Stimulated activated CD8-positive, alpha-beta memory T cell treated with anti-CD3 and anti-CD28 coated beads, Interleukin-7, amount 100 ng/mL, for 4 hours (primary cell): ENCODE measurements around the gene KCP.

Experiments used
- DNase-seq, 2 donors: peaks; one replicate each; pipeline ENCODE4 v3.0.0-alpha.2; 2020; ENCODE audit warnings: low read depth in 2 of 2

Gene KCP

GRCh38 chr7:128858380-128859231 lies 51.9 kb downstream of the KCP start:
- no peak for DNase-seq

- no peak for DNase-seq
Measured at GRCh38 chr7:128856001-128856718, 54.3 kb downstream of the KCP start.

DNA sequence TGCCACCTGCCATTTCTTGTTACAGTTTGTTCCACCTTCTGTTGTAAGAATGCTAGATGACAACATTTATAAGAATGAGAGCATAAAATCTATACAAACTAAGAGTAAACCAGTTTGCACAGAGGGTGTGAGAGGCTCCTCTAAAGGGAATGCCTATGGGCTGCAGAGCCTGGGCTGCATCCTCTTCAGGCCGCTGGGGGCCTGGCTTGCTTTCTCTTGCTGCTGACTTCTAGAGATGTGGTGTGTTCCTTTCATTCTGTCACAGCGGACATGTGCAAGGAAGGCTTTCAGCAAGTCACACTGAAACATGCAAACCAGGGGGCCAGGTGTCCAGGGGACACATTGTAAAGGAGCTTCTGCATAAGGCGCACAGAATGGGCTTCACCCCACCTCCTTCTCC lies 55.0 kb downstream of the KCP start:
- DNase-seq, result no peak

- no peak for DNase-seq
Measured at GRCh38 chr7:128854396-128854795, 56.1 kb downstream of the KCP start.

DNA sequence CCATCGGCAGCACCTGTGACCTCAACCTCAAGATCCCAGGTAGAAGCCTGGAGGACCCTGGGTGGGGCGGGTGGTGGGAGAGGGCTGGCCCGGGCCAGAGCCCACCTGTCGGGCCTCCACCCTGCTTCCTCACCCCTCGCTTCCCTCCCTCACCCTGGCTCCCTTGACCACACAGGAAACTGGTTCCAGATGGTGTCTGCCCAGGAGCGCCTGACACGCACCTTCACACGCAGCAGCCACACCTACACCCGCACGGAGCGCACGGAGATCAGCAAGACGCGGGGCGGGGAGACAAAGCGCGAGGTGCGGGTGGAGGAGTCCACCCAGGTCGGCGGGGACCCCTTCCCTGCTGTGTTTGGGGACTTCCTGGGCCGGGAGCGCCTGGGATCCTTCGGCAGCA lies 56.7 kb downstream of the KCP start:
- no peak for DNase-seq

DNA sequence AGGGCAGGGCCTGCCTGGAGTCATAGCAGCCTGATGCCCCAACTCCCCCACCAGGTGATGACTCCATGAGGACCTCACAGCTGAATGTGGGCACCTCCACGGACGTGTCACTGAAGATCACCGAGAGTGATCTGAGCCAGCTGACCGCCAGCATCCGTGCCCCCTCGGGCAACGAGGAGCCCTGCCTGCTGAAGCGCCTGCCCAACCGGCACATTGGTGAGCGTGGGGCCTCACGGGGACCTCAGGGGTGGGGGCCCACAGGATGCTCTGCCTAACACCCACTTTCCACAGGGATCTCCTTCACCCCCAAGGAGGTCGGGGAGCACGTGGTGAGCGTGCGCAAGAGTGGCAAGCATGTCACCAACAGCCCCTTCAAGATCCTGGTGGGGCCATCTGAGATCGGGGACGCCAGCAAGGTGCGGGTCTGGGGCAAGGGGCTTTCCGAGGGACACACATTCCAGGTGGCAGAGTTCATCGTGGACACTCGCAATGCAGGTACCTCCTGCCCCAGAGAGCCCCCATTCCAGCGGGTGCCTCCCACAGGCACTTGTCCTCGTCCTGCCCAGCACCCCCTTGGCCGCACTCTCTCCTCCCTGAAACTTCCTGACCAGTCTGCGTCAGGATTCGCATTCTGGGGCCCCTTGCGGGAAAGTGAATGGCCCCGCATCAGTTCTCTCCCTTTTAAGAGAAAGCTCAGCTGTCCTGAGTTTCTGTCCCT lies 57.8 kb downstream of the KCP start:
- DNase-seq, result no peak

DNA sequence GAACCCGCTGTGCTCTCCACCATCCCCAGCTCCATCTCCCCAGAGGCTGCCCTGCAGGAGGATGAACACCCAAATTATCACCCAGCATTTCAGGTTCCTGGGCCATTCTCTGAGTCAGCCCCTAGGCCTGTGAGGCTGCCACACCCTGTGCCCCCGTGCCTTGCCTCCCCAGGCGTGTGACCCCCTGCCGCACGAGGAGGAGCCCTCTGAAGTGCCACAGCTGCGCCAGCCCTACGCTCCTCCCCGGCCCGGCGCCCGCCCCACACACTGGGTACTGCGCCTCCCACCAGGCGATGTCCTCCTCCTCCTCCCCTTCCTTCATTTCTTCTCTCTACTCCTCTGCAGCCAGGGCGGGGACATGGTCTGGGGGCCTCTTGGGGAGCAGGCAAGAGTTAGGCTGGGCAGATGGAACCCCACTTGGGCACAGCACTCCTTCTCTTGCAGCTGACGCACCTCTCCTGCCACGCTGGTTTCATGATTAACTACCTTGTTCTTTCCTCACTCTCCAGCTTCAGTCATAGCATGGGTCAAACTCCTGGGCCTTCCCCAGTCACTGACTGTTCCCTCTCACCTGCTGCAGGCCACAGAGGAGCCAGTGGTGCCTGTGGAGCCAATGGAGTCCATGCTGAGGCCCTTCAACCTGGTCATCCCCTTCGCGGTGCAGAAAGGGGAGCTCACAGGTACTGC lies 60.6 kb downstream of the KCP start:
- no peak for DNase-seq

DNA sequence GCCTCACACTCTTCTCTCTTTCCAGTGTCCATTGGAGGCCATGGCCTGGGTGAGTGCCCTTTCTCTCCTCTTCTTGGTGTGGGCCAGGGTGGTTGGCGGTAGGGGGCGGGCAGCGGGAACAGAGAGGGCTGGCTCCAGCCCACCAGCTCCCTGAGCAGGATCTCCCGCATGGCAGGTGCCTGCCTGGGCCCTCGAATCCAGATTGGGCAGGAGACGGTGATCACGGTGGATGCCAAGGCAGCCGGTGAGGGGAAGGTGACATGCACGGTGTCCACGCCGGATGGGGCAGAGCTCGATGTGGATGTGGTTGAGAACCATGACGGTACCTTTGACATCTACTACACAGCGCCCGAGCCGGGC lies 61.4 kb downstream of the KCP start:
- DNase-seq, result no peak

GRCh38 chr7:128848289-128849155 lies 62.0 kb downstream of the KCP start:
- no peak for DNase-seq

DNA sequence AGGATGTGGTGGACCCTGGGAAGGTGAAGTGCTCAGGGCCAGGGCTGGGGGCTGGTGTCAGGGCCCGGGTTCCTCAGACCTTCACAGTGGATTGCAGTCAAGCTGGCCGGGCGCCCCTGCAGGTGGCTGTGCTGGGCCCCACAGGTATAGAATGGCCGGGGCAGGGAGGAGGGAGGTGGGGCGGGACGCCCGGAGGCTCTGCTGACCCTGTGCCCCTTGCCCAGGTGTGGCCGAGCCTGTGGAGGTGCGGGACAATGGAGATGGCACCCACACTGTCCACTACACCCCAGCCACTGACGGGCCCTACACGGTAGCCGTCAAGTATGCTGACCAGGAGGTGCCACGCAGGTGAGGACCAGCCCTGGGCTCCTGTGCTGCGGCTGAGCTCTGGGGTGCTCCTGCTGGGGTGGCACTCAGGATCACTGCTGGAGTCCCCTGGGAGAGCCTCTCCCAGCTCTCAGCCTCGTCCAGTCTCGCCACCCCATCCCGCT lies 62.7 kb downstream of the KCP start:
- DNase-seq, result no peak

DNA sequence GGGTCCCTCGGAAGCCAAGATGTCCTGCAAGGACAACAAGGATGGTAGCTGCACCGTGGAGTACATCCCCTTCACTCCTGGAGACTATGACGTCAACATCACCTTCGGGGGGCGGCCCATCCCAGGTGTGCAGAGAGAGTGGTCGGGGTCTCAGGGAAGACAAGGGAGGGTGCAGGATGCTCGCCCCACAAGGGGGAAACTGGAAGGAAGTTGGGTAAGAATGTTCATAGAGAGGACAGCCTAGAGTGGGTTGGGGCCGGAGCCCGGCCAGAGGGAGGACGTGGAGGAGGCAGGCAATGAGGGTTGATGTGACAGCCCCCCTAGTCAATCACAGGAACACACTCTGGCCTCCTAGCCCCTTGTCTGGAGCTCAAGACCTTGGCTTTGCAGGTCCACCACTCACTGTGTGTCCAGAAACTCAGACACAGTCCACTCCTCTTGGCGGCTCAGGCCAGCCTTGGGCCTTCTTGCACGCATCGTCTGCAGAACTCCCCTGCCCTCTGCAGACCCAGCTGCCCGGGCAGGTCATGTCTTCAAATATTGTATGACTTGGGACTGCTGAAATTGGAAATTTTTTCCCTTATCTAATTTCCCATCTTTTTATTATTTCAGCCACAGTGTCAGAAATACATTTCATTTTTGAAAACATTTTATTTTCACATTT lies 63.6 kb downstream of the KCP start:
- DNase-seq, result no peak

- no peak for DNase-seq
Measured at GRCh38 chr7:128845987-128846386, 64.5 kb downstream of the KCP start.

GRCh38 chr7:128845475-128845874 lies 65.0 kb downstream of the KCP start:
- no peak for DNase-seq

DNA sequence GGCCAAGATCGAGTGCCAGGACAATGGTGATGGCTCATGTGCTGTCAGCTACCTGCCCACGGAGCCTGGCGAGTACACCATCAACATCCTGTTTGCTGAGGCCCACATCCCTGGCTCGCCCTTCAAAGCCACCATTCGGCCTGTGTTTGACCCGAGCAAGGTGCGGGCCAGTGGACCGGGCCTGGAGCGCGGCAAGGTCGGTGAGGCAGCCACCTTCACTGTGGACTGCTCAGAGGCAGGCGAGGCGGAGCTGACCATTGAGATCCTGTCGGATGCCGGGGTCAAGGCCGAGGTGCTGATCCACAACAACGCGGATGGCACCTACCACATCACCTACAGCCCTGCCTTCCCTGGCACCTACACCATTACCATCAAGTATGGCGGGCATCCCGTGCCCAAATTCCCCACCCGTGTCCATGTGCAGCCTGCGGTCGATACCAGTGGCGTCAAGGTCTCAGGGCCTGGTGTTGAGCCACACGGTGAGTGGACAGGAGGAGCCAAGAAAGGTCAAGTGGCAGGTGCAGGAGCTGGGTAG lies 65.7 kb downstream of the KCP start:
- DNase-seq, result no peak

DNA sequence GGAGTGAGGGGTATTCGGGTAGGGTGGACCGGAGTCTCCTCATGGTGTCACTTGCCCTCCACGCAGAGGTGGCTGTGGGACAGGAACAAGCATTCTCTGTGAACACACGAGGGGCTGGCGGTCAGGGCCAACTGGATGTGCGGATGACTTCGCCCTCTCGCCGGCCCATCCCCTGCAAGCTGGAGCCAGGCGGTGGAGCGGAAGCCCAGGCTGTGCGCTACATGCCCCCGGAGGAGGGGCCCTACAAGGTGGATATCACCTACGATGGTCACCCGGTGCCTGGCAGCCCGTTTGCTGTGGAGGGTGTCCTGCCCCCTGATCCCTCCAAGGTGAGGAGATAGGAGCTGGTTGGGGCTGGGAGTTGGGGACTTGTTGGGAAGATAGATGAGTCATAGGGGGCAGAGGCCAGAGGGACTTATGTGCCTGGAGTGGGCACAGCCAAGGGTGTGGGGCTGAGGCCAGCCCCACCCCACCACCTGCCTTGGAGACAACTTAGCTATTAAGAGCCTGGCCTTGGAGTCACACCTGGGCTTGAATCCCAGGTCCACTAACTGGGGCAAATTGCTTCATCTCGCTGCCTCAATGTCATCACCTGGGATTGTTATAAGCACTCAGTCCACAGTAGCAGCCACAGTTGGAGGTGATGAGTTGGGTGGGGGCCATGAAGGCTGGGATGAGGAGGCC lies 66.4 kb downstream of the KCP start:
- no peak for DNase-seq

DNA sequence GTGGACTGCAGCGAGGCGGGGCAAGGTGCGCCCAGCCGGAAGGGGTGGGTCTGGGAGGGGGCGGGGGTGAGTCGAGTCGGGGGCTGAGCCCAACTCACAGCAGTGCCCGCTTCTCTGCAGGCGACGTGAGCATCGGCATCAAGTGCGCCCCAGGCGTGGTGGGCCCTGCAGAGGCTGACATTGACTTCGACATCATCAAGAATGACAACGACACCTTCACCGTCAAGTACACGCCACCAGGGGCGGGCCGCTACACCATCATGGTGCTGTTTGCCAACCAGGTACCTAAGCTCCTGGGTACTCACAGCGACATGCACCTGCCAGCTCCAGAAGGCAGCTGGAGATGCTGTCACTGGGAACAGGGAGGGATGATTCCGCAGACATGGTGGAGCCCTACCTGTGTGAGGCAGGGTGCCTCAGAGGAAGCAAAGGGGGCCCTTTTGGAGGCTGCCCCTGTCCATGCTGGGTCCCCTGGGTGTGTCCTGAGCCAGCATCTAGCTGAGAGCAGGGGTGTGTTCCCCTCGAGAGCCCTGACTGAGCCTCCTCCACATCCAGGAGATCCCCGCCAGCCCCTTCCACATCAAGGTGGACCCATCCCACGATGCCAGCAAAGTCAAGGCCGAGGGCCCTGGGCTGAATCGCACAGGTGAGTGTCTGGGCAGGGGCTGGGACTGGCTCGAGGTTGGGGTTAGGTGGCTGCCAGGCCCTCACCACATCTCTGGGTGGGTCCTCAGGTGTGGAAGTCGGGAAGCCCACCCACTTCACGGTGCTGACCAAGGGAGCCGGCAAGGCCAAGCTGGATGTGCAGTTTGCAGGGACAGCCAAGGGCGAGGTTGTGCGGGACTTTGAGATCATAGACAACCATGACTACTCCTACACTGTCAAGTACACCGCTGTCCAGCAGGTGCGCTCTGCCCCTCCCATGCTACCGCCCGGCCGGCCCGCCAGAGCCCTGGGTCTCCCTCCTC lies 67.6 kb downstream of the KCP start:
- no peak for DNase-seq

GRCh38 chr7:128841921-128842673 lies 68.4 kb downstream of the KCP start:
- peak in 1 of 2 donors; percentile 36 for DNase-seq
